Activated naive CD4-positive, alpha-beta T cell treated with anti-CD3 and anti-CD28 coated beads for 36 hours (primary cell): ENCODE results near the gene ABCG5. TPM values are rescaled to one million over a fixed set of nuclear protein-coding genes. Genes with fewer than 3 reads are reported as not detected.

ENCODE experiments used
- CTCF ChIA-PET: fragments of 350-600 bp; sonication (Branson Sonifier 250); formaldehyde crosslinking; loops from one replicate; lab custom pipeline; 2021; ENCODE audit warnings: antibody characterized with exemption; lab: Charles Lee
- DNase-seq: peaks from one replicate; pipeline ENCODE4 v3.0.0-alpha.2; 2020
- H3K27ac Mint-ChIP-seq: one replicate; pipeline ENCODE4 v1.8.0; 2021; ENCODE audit warnings: mild to moderate bottlenecking, mixed read lengths
- H3K27me3 Mint-ChIP-seq: one replicate; pipeline ENCODE4 v1.8.0; 2021; ENCODE audit warnings: low read depth, mixed read lengths
- H3K36me3 Mint-ChIP-seq: one replicate; pipeline ENCODE4 v1.8.0; 2021; ENCODE audit warnings: low read depth, mixed read lengths
- H3K4me1 Mint-ChIP-seq: one replicate; pipeline ENCODE4 v1.8.0; 2021; ENCODE audit warnings: low read depth, mixed read lengths
- H3K4me3 Mint-ChIP-seq: one replicate; pipeline ENCODE4 v1.8.0; 2021; ENCODE audit warnings: mild to moderate bottlenecking, moderate library complexity, mixed read lengths
- H3K9me3 Mint-ChIP-seq: one replicate; pipeline ENCODE4 v1.8.0; 2021; ENCODE audit warnings: mixed read lengths
- intact Hi-C: fragments of 100-400 bp; cut with micrococcal nuclease; formaldehyde crosslinking; loops from one replicate; pipeline ENCODE4 v1.15.1; 2023
- total RNA-seq, 2 experiments: library from RNA; stranded (reverse); gene quantifications; one replicate each; pipeline ENCODE4 v1.2.3, GENCODE V29; 2021

The ABCG5 gene
- total RNA-seq, 2 experiments from 2014 or later = not detected

DNA sequence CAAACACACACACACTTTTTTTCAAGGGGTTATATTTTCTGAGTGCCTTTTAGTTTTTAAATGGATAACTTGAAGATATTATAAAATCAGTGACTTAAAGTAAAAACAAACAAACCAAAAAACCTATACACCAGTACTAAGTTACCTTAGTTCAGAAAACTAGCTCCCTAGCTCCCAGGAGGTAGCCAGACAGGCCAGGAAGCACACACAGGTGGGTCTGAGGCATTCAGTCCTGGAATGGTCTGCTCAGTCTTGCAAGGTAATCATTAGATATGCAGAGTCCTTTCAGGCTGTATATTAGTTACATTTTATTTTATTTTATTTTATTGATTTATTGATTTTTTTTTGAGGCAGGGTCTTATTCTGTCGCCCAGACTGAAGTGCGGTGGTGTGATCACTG, 75.5 kb downstream of the ABCG5 start:
- no peak for DNase-seq
- intact Hi-C loops = no loop called here
- Mint-ChIP-seq H3K27me3 (no peaks in the 10 kb centered on the region), H3K4me1 (peaks cover 12% of the 10 kb centered on the region), H3K36me3 (no peaks in the 10 kb centered on the region), H3K9me3 (peaks cover 1% of the 10 kb centered on the region), H3K27ac (no peak overlapping the region), H3K4me3 (no peak overlapping the region)
- CTCF ChIA-PET = no interaction called here

Other genes starting within 250 kb of the ABCG5 start
- gene THADA, start 242.8 kb downstream of the ABCG5 start, total RNA-seq = 10 to 100 TPM; 28.6 to 31.5 TPM
- gene PLEKHH2, start 201.6 kb downstream of the ABCG5 start, total RNA-seq = under 1 TPM; 0.64 to 0.72 TPM
- gene C1GALT1C1L, start 162.4 kb downstream of the ABCG5 start, total RNA-seq = not detected
- gene DYNC2LI1, start 64.8 kb downstream of the ABCG5 start, total RNA-seq = 1 to 10 TPM; 8.0 to 8.9 TPM
- not detected for gene ABCG8, start 132 bp upstream of the ABCG5 start, total RNA-seq
- 100 to 1,000 TPM; 170 to 175 TPM for gene LRPPRC, start 157.2 kb upstream of the ABCG5 start, total RNA-seq